ENCODE measurements around the gene LRRC57.

LRRC57 gene

GRCh38 chr15:42590619-42591237, 42.1 kb upstream of the LRRC57 start:
- FAIRE-seq (no peak), DNase-seq (ENCODE audit: insufficient read length, low spot score) (no peak)
- no peak for TF ChIP-seq CTCF (IDR thresholded peaks at IDR 0.05; ENCODE audit: insufficient read depth, missing control alignments)

- FAIRE-seq (no peak), DNase-seq (ENCODE audit: insufficient read length, low spot score) (no peak)
- TF ChIP-seq CTCF (IDR thresholded peaks at IDR 0.05; ENCODE audit: insufficient read depth, missing control alignments): no peak
Observed at GRCh38 chr15:42584031-42584765, 35.6 kb upstream of the LRRC57 start.

GRCh38 chr15:42582569-42583375, 34.2 kb upstream of the LRRC57 start:
- FAIRE-seq: no peak
- DNase-seq (ENCODE audit: insufficient read length, low spot score): no peak

GRCh38 chr15:42581272-42581730, 32.7 kb upstream of the LRRC57 start:
- DNase-seq (ENCODE audit: insufficient read length, low spot score) (peak; percentile 41), FAIRE-seq (no peak)
- no peak for TF ChIP-seq CTCF (IDR thresholded peaks at IDR 0.05; ENCODE audit: insufficient read depth, missing control alignments)

More at GRCh38 chr15:42582569-42583375, 34.2 kb upstream of the LRRC57 start:
- no peak for TF ChIP-seq CTCF (IDR thresholded peaks at IDR 0.05; ENCODE audit: insufficient read depth, missing control alignments)

GRCh38 chr15:42578984-42579537, 30.5 kb upstream of the LRRC57 start:
- no peak for TF ChIP-seq CTCF (IDR thresholded peaks at IDR 0.05; ENCODE audit: insufficient read depth, missing control alignments)
- no peak for FAIRE-seq
- no peak for DNase-seq (ENCODE audit: insufficient read length, low spot score)

GRCh38 chr15:42577514-42578031, 29.0 kb upstream of the LRRC57 start:
- DNase-seq (ENCODE audit: insufficient read length, low spot score) (peak; percentile 23), FAIRE-seq (no peak)
- TF ChIP-seq CTCF (IDR thresholded peaks at IDR 0.05; ENCODE audit: insufficient read depth, missing control alignments): no peak
